Lower leg skin (tissue), 4 donors: Measurements from ENCODE around the gene ZIC4. TPM values are rescaled to one million over a fixed set of nuclear protein-coding genes. Genes with fewer than 3 reads are reported as not detected.

Experiments
- DNase-seq, 2 donors: peaks; one replicate each; pipeline ENCODE4 v3.0.0-alpha.2; 2019; ENCODE audit warnings: low spot score in 2 of 2
- H3K4me3 ChIP-seq: fragments of 200-600 bp; sonication (generic); 2 replicates; pipeline ENCODE4 v1.5.1; 2017; ENCODE audit warnings: mild to moderate bottlenecking, low read depth; ENCODE audit not compliant: poor library complexity, severe bottlenecking
- CTCF ChIP-seq, 3 donors: fragments of 450-650 bp; IDR thresholded peaks; one replicate each; pipeline ENCODE4 v1.5.1; 2016; ENCODE audit warnings: antibody characterized with exemption in 3 of 3, mild to moderate bottlenecking in 3 of 3, moderate library complexity in 2 of 3
- POLR2A ChIP-seq, 2 donors: fragments of 450-650 bp; IDR thresholded peaks; one replicate each; pipeline ENCODE4 v1.6.1; 2016 to 2017; ENCODE audit warnings: antibody characterized with exemption in 2 of 2, mild to moderate bottlenecking in 1 of 2, moderate library complexity in 1 of 2
- WGBS, 2 donors: methylation state at CpG; one replicate each; pipeline ENCODE4 v1.1.5; 2018; 5-methylcytosine and 5-hydroxymethylcytosine counted together
- intact Hi-C: fragments of 100-400 bp; cut with DNase I; formaldehyde crosslinking; loops from one replicate; pipeline ENCODE4 v1.15.0; 2023; ENCODE audit warnings: low total_unique reads
- total RNA-seq, 4 donors: library from RNA; depleted of rRNA; stranded (reverse); fragments of >200 nt; gene quantifications; one replicate each; pipeline ENCODE4 v1.1.0, GENCODE V29; 2016

ZIC4 gene
- total RNA-seq, 4 donors from 2014 or later, result 0.10 TPM; not detected in 2

GRCh38 chr3:147420353-147421183 is 14.2 kb upstream of the ZIC4 start:
- TF ChIP-seq CTCF (IDR thresholded peaks at IDR 0.05) (no peak), POLR2A (IDR thresholded peaks at IDR 0.05) (no peak)
- 38 to 39% methylated on average over 22 to 31 of the region's 32 CpGs for WGBS, 2 donors
- no peak overlapping the region for H3K4me3 ChIP-seq
- intact Hi-C loops, result no loop called here
- no peak for DNase-seq

DNA sequence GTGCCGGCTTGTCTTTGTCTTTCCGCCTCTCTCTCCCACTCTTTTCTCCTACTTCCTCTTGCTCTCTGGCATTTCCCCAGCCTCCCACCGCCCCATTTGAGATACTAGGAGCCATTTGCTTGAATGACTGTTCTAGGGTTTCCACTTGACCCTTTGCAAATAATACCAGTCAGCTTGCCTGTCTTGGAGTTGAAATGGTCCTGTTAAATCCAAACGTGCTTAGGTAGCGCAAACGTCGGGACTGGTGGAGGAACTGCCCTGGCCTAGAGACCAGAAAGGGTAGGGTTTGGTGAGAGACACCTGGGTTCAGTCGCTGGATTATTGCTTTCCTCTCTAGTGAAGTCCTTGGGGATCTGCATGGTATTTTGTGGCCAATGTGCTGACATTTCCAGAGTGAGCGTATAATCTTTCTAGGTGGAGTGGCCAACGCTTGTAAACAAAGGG is 13.5 kb upstream of the ZIC4 start:
- WGBS, 2 donors, result 48 to 55% methylated on average over 10 of the region's 10 CpGs
- intact Hi-C loops, result no loop called here
- TF ChIP-seq CTCF (IDR thresholded peaks at IDR 0.05), result no peak
- no peak for TF ChIP-seq POLR2A (IDR thresholded peaks at IDR 0.05)
- no peak for DNase-seq
- no peak overlapping the region for H3K4me3 ChIP-seq

GRCh38 chr3:147418808-147419701 is 12.7 kb upstream of the ZIC4 start:
- DNase-seq, result peak; percentile 66 to 97
- 9 to 13% methylated on average over 52 to 54 of the region's 54 CpGs for WGBS, 2 donors

DNA sequence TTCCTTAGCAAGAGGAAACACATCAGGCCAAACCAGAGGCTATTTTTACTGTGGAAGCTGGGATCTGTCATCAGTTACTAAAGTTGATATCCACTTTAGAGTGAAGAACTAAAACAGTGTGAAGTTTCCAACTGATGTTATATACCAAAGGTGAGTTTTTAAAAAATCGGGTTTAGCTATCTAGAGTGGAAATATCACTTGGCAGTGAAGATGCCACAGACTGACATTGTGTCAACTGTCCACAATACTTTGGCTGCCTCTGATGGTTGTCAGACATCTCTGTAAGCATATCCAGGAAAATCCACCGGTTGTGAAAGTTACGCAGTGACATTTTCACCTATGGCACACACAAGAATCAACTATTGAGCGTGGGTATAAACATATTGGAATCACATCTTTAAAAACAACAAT is 12.0 kb upstream of the ZIC4 start:
- intact Hi-C loops, result no loop called here
- no peak for DNase-seq
- TF ChIP-seq POLR2A (IDR thresholded peaks at IDR 0.05) (no peak), CTCF (IDR thresholded peaks at IDR 0.05) (no peak)
- no peak overlapping the region for H3K4me3 ChIP-seq
- 43% methylated on average over 4 of the region's 4 CpGs for WGBS, 2 donors

More at GRCh38 chr3:147418808-147419701, 12.7 kb upstream of the ZIC4 start:
- intact Hi-C loops, result no loop called here
- TF ChIP-seq POLR2A (IDR thresholded peaks at IDR 0.05), result no peak
- no peak for TF ChIP-seq CTCF (IDR thresholded peaks at IDR 0.05)
- H3K4me3 ChIP-seq, result no peak overlapping the region

DNA sequence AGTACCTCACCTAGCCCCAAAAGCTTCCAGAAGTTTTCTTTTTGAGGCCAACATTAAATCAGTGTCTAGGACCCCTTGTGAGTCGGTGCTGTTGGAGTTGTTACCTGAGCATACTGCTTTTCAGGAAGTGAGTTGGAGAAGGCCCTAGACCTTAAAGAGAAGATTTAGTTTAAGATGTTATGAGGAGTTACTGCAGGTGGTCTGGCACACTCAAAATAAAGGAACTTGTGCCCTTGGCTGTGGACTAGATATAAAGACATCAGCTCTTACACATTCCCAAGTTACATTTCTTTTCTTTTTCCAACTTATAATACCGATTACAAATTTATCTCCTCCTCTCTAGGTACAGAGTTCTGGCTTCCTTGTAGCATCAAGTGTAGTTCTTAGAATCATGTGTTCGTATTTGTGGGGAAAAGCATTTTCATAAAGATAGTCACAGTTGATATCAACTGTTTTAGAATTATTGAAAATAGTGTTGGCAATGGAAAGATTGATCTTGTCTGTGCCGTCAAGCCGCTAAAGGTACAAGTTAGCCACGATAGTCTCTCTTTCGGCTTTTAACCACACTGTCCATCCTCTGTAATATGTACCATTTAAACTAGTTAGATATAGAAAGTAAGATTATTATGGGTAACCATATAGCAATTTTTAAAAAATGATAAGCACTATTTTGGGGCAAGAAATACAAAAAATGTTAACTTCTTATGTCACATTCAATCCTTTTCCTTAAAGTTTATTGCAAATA is 11.4 kb upstream of the ZIC4 start:
- WGBS, 2 donors, result 61 to 69% methylated on average over 7 of the region's 7 CpGs
- no peak overlapping the region for H3K4me3 ChIP-seq
- DNase-seq, result no peak
- TF ChIP-seq POLR2A (IDR thresholded peaks at IDR 0.05) (no peak), CTCF (IDR thresholded peaks at IDR 0.05) (no peak)
- intact Hi-C loops, result no loop called here
